ENCODE data around the gene HTD2.

GRCh38 chr3:58291671-58292338, 14.5 kb upstream of the HTD2 start:
- TF ChIP-seq CTCF (IDR thresholded peaks at IDR 0.05) (no peak), POLR2A (IDR thresholded peaks at IDR 0.05) (no peak)
